Measurements from ENCODE around the gene PHKB.
"Not testable (repeated sequence)": the region's sequence is repeated elsewhere in the genome, so short reads cannot be mapped to it uniquely, and the experiment has no call there.

PHKB gene

GRCh38 chr16:47469227-47469626, 8.1 kb downstream of the PHKB start:
- Histone ChIP-seq H3K9me3 (replicated peaks; ENCODE audit: insufficient read depth, low read length) (no peaks in the 10 kb centered on the region), H3K79me2 (ENCODE audit: low read length) (peaks cover 40% of the 10 kb centered on the region), H4K20me1 (ENCODE audit: insufficient read depth, low read length) (no peaks in the 10 kb centered on the region), H3K4me3 (ENCODE audit: low read length) (no peak overlapping the region), H3K4me2 (ENCODE audit: low read depth, low read length) (no peak overlapping the region), H3K9me2 (replicated peaks; ENCODE audit: insufficient read depth, low read length) (no peaks in the 10 kb centered on the region), H2AFZ (ENCODE audit: low read length) (no peak overlapping the region), H3K36me3 (replicated peaks; ENCODE audit: insufficient read depth, low read length) (no peaks in the 10 kb centered on the region), H3K4me1 (ENCODE audit: low read length) (no peaks in the 10 kb centered on the region), H3K9ac (ENCODE audit: low read length) (no peak overlapping the region), H3K27me3 (replicated peaks; ENCODE audit: insufficient read depth, low read length) (no peaks in the 10 kb centered on the region), H3F3A (ENCODE audit: insufficient read depth, low read length) (no peaks in the 10 kb centered on the region), H3K27ac (ENCODE audit: low read length) (no peak overlapping the region)
- DNase-seq = no peak
- TF ChIP-seq CTCF (IDR thresholded peaks at IDR 0.05; ENCODE audit: low read length) = no peak
- TF ChIP-seq EZH2phosphoT487 (IDR thresholded peaks at IDR 0.05; ENCODE audit: low read length) = no peak
- TF ChIP-seq EZH2 (optimal IDR thresholded peaks at IDR 0.05; ENCODE audit: low read depth, low read length) = no peak

- Histone ChIP-seq H3K27ac (ENCODE audit: low read length) (no peak overlapping the region), H3K36me3 (replicated peaks; ENCODE audit: insufficient read depth, low read length) (no peaks in the 10 kb centered on the region), H2AFZ (ENCODE audit: low read length) (no peak overlapping the region), H3K4me3 (ENCODE audit: low read length) (no peak overlapping the region), H3K9ac (ENCODE audit: low read length) (no peak overlapping the region), H3F3A (ENCODE audit: insufficient read depth, low read length) (no peaks in the 10 kb centered on the region), H3K9me2 (replicated peaks; ENCODE audit: insufficient read depth, low read length) (no peaks in the 10 kb centered on the region), H3K79me2 (ENCODE audit: low read length) (peaks cover 30% of the 10 kb centered on the region), H3K4me1 (ENCODE audit: low read length) (no peaks in the 10 kb centered on the region), H3K9me3 (replicated peaks; ENCODE audit: insufficient read depth, low read length) (no peaks in the 10 kb centered on the region), H3K4me2 (ENCODE audit: low read depth, low read length) (no peak overlapping the region), H4K20me1 (ENCODE audit: insufficient read depth, low read length) (no peaks in the 10 kb centered on the region), H3K27me3 (replicated peaks; ENCODE audit: insufficient read depth, low read length) (no peaks in the 10 kb centered on the region)
- TF ChIP-seq CTCF (IDR thresholded peaks at IDR 0.05; ENCODE audit: low read length) (no peak), EZH2 (optimal IDR thresholded peaks at IDR 0.05; ENCODE audit: low read depth, low read length) (no peak), EZH2phosphoT487 (IDR thresholded peaks at IDR 0.05; ENCODE audit: low read length) (no peak)
- no peak for DNase-seq
These were observed 9.1 kb downstream of the PHKB start for GRCh38 chr16:47470211-47470610.

- Histone ChIP-seq H3F3A (ENCODE audit: insufficient read depth, low read length) (no peaks in the 10 kb centered on the region), H3K4me1 (ENCODE audit: low read length) (no peaks in the 10 kb centered on the region), H3K79me2 (ENCODE audit: low read length) (peaks cover 26% of the 10 kb centered on the region), H3K9me2 (replicated peaks; ENCODE audit: insufficient read depth, low read length) (no peaks in the 10 kb centered on the region), H3K9ac (ENCODE audit: low read length) (no peak overlapping the region), H3K4me2 (ENCODE audit: low read depth, low read length) (no peak overlapping the region), H3K36me3 (replicated peaks; ENCODE audit: insufficient read depth, low read length) (no peaks in the 10 kb centered on the region), H3K27me3 (replicated peaks; ENCODE audit: insufficient read depth, low read length) (no peaks in the 10 kb centered on the region), H3K4me3 (ENCODE audit: low read length) (no peak overlapping the region), H3K27ac (ENCODE audit: low read length) (no peak overlapping the region), H3K9me3 (replicated peaks; ENCODE audit: insufficient read depth, low read length) (no peaks in the 10 kb centered on the region), H2AFZ (ENCODE audit: low read length) (no peak overlapping the region), H4K20me1 (ENCODE audit: insufficient read depth, low read length) (no peaks in the 10 kb centered on the region)
- DNase-seq = no peak
- no peak for TF ChIP-seq EZH2 (optimal IDR thresholded peaks at IDR 0.05; ENCODE audit: low read depth, low read length)
- no peak for TF ChIP-seq EZH2phosphoT487 (IDR thresholded peaks at IDR 0.05; ENCODE audit: low read length)
- no peak for TF ChIP-seq CTCF (IDR thresholded peaks at IDR 0.05; ENCODE audit: low read length)
These were observed 9.7 kb downstream of the PHKB start for GRCh38 chr16:47470810-47471209.

- not testable (repeated sequence) for H3K9me3 ChIP-seq (replicated peaks; ENCODE audit: insufficient read depth, low read length); H3F3A ChIP-seq (ENCODE audit: insufficient read depth, low read length); DNase-seq; H3K36me3 ChIP-seq (replicated peaks; ENCODE audit: insufficient read depth, low read length); H2AFZ ChIP-seq (ENCODE audit: low read length); H3K9me2 ChIP-seq (replicated peaks; ENCODE audit: insufficient read depth, low read length); H3K27me3 ChIP-seq (replicated peaks; ENCODE audit: insufficient read depth, low read length); H3K4me3 ChIP-seq (ENCODE audit: low read length); H4K20me1 ChIP-seq (ENCODE audit: insufficient read depth, low read length); H3K4me1 ChIP-seq (ENCODE audit: low read length); H3K4me2 ChIP-seq (ENCODE audit: low read depth, low read length); H3K27ac ChIP-seq (ENCODE audit: low read length); H3K9ac ChIP-seq (ENCODE audit: low read length)
- peaks cover 14% of the 10 kb centered on the region for H3K79me2 ChIP-seq (ENCODE audit: low read length)
These were observed 11.9 kb downstream of the PHKB start for GRCh38 chr16:47473004-47473403.

Data from MM.1S (cell line).